KG1 (cell line): Measurements from ENCODE around the gene AOPEP.
"Not testable (repeated sequence)": the region's sequence is repeated elsewhere in the genome, so short reads cannot be mapped to it uniquely, and the experiment has no call there.

Experiments used
- DNase-seq: peaks from one replicate; lab custom pipeline; 2025; lab: John Stamatoyannopoulos, UW

Gene AOPEP

GRCh38 chr9:94965631-94966030 lies 239.1 kb downstream of the AOPEP start:
- DNase-seq = not testable (repeated sequence)

DNA sequence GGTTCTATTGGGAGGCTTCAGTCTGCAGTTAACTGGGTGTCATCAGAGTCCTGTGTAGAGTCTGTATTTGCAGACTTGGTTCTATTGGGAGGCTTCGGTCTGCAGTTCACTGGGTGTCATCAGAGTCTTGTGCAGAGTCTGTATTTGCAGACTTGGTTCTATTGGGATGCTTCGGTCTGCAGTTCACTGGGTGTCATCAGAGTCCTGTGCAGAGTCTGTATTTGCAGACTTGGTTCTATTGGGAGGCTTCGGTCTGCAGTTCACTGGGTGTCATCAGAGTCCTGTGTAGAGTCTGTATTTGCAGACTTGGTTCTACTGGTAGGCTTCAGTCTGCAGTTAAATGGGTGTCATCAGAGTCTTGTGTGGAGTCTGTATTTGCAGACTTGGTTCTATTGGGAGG lies 239.5 kb downstream of the AOPEP start:
- not testable (repeated sequence) for DNase-seq

GRCh38 chr9:94967482-94967881 lies 241.0 kb downstream of the AOPEP start:
- DNase-seq = no peak

- DNase-seq = no peak
Measured at GRCh38 chr9:94971378-94972131, 245.1 kb downstream of the AOPEP start.

- no peak for DNase-seq
Measured at GRCh38 chr9:94973451-94973941, 247.0 kb downstream of the AOPEP start.

DNA sequence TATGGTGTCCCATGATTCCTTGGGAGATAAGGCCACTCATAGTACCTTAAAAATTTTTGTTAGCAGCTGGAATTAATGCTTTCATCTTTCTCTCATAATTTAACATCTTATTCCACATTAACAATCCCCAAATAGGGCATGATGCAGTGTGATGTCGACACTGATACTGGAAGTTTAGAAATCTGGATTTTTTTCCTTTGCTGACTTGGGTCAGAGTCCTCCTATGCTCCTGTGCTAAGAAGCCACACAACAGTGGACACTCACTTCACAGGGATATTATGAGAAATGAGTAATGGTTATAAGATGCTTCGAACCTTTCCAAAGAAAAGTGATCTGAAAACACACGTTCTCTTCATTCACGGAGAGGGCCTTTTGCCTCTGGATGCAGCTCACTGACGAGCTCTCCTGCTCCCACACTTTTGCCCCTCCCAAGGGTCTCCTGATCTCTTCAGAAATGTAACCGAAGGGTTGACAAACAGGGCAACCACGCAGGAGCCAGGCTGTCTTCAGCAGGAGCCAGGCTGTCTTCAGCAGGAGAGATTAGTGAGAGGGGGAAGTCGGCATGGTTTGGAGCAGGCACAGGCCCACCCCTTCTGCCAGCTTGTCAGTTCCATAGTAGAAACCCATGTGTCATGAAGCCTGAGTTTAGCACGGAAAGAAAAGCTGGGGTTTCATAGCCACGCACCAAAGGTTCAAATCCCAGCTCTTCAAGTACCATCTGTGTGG lies 247.8 kb downstream of the AOPEP start:
- no peak for DNase-seq

GRCh38 chr9:94975480-94975879 lies 249.0 kb downstream of the AOPEP start:
- no peak for DNase-seq

DNA sequence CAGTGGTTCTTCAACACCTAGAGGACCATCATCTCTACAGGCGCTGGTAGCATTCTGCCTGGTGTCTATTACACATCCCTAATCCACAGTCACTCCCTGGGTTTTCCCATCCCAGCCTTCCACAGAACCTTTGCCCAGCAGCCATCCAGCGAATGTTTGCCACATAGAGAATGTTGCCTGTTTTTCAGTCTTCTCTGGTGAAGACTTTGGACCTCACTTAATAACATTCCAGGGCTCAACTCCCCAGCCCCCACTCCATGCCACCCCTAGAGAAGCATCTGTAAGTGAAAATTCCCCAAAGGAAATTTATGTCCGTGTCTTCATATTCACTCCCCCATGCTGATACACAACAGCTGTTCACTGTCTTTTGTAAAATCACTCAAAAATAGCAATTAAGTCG lies 249.6 kb downstream of the AOPEP start:
- DNase-seq = no peak

- DNase-seq = no peak
Measured at GRCh38 chr9:94977416-94977815, 250.9 kb downstream of the AOPEP start.

DNA sequence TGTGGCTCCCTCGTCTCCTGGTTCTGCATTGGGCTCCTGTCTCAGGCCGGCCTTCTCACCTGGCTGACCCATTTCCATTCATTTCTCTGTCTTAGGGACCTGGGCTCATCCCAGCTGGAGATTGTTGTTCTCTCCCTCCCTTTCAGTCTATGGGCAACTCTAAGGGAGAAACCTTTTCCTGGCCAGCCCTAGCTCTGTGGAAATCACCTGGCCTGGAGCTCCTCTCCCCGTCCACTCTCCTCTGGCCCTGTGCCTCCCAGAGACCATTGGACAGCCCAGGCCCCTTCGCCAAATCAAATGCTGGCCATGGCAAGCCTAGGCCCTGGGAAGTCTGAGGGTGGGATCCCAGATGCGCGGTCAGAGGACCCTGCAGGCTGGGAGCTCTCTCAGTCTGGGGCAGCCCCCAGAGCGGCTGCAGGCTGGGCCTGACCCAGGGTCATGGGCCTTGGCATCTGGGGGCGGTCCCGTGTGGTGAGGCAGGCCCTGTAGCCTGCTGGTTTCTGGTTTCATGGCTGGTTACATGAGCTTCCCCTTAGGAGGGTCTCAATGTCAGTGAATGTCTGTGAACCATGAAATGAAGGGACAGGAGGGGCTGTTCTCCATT lies 253.5 kb downstream of the AOPEP start:
- no peak for DNase-seq

- DNase-seq = no peak
Measured at GRCh38 chr9:94980947-94981722, 254.6 kb downstream of the AOPEP start.

- DNase-seq = no peak
Measured at GRCh38 chr9:94981723-94982090, 255.2 kb downstream of the AOPEP start.

DNA sequence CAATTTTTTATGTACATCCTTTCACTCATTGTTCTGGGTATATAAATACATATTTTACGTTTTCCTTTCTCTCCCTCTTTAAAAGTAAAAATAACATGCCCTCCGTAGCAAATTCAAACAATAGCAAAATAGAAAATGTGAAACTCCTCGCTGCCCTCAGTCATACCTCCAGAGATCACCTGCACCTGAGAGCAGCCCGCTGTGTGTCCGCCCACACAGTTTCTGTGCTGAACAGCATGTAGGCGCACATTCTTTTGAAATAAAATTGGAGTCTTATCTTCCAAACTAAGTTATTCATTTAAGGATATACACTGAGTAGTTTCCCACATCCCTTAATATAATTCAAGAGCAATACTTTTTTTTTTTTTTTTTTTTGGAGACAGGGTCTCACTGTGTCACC lies 255.7 kb downstream of the AOPEP start:
- no peak for DNase-seq

DNA sequence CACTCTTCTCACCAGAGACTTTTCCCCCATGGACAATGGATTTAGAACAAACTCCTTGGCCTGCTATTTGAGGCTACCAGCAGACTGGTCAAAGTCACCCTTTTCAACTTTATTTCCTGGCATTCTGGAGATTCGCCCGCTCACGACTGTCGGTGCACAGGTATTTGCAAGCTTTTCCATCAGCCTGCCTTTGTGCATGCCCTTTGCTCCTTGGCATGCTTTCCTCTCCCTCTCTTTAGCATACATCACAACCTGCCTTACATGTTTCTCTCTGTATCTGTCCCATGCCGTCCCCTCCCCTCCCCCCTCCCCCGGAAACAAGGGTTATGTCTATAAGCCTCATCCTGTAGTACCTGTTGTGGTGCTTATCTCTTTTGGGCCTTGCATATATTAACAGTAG lies 257.1 kb downstream of the AOPEP start:
- no peak for DNase-seq

DNA sequence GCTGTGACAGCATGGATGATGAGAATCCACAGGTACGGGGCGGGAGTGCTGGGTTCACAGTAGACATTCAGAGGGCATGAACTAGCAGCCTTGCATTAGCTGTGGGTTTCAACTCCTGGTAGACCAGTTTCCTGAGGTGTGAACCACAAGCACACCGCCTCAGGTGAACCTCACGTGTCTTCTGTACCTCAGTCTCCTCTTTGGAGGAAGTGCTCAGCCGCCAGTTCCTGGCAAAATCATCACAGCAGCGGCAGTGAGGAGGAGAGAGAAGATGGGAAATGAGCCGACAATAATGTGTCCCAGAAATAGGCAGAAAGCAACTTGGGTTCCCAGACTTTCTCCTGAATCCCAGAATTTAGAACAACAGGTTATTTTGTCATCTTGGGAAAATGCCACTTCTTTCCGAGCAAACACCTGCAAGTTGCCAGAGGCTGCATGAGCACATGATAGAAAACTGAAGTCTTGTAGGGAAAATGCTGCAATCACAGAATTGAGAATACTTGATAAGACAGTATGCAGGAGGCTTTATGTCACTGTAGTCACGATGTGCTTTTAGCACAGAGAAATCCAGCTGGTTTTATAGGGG lies 258.5 kb downstream of the AOPEP start:
- no peak for DNase-seq

DNA sequence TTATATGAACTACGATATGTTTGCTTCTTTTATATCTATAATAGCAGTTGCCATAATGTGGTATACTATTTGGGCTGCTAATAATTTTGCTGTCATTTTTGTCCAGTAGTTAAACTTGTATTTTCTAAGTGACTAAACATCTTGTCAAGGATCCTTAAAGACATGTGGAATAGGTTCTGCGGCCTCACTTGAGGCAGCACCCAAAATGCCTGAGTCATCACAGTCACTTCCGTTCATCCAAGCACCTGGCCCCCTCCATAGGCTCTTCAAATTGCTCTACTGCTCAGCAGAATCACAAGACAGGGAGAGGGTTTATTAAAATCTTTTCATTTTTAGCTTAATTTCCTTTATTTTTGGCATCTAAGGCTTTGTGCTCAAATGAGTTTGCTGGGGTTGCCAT lies 259.1 kb downstream of the AOPEP start:
- no peak for DNase-seq

DNA sequence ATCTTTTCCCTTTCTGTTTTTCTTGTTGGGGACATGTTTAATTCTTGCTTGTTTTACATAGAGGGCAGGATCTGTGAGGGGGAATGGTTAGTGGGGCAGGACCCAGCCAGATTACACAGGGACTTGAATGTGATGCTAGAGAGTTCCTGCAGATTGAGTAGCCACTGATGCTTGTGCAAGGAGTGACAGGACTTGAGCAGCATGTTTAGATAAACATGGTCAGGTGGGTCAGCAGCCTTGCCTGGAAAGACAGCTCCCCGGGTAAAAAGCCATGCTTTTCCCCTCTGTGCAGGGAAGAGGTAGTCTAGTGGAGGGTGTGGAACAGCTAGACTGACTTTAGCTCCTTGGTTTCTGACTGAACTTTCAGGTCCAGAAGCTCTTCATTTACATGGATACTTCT lies 261.2 kb downstream of the AOPEP start:
- DNase-seq = no peak

GRCh38 chr9:94990897-94991561 lies 264.5 kb downstream of the AOPEP start:
- no peak for DNase-seq

DNA sequence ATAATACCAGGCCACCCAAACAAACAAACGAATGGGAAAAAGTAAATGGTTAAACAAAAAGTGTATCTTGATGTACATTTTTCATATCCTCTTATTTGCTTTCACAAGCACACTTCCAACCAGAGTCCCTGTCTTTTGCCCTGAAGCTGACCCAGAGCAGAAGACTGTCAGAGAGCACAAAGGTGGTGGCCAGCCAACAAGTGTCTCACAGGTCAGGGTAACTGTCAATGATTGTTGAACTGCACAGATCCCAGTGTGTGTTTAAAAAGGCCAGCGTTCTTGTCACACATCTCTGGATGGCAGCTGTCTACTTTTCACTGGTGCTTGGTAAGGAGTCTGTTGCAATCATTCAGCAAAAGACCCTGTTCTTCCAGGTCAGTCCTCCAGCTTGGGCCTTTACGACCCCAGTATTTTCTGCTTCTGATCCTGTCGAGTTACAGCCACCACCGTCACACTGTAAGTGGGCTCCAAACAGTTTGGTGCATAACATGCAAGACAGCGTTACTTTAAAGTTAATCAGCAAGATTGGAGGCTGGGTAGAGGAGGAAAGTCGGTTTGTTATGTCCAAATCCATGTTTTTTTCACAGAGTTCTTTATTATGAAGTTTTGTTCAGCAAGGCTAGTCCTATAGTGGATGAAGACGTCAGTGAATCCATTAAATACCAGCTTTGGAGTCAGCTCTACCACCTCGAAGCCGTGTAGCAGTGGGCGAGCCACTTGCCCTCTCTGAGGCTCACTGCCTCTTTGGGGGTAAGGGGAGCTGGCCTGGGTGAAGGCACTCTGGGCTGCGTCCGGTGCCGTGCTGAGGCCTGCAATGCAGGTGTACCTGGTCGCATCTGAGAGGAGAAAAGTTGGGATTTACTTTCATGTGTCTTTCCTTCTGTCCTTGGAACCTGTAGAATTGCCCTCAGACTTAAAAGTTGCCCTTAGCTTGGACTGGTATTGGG lies 265.7 kb downstream of the AOPEP start:
- DNase-seq = no peak

- no peak for DNase-seq
Measured at GRCh38 chr9:94993160-94993820, 266.8 kb downstream of the AOPEP start.
